Measurements from ENCODE around the gene LTBP2.

Gene LTBP2

DNA sequence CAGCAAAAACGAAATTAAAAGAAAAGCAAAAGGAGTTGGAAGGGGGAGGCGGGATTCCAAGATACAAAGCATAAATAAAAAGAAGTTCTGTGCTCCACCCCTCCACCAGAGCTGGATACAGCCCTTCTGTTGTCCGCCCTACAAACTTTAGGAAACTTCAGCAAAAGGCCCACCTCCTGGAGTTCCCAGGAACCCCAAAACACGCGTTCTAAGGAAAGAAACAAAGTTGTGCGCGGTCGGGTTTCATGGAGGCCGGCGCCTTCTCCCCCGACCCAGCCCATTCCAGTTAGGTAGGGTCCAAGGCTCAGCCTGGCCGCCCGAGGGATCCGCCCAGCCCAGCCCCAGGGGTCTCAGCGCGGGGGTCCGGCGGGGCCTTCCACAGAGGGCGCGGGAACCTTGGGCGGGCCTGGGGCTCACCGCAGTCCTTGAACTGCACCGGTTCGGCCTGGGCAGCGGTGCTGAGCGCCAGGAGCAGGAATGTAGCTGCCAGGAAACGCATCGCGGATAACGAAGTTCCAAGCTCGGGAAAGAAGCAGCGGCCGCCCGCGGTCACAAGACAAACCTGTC, 119.2 kb downstream of the LTBP2 start, which contains the start of gene NPC2:
Gene NPC2 (minus strand): TSS at position 530 of the 567 bp plus-strand sequence. CDS start 31 bp downstream, at position 499.
- in situ Hi-C loops (cut with MboI; ENCODE audit: low sequenced_read_pairs), result no loop called here

DNA sequence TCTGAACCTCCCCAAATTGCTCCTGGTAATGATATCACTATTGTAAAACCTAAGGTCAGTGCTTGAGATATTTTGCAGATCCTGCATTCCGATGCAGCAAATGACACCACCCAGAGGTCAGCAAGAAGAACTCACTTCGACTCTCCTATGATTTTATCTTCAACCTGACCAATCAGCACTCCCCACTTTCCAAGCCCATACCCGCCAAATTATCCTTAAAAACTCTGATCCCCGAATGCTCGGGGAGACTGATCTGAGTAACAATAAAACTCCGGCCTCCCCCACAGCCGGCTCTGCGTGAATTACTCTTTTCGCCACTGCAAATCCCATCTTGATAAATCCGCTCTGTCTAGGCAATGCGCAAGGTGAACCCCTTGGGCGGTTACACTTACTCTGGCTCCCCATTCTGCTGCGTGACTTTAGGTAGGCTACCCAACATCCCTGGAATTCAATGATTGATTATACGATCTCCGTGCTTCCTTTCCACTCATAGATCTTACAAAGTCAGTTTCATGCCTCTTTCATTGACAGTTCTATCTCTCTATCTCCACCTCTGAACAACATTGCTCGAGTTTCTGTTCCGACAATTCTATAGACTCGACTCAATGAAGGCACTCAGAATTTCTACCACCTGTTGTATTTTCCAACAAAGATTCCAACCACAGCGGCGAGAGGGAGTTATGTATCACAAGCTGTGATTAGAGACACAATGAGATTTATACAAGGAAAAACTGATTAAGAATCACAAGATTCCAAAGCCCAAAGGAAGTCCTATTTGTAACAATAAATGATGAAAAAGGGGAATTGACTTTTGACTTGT, 119.9 kb downstream of the LTBP2 start:
- in situ Hi-C loops (cut with MboI; ENCODE audit: low sequenced_read_pairs), result no loop called here

DNA sequence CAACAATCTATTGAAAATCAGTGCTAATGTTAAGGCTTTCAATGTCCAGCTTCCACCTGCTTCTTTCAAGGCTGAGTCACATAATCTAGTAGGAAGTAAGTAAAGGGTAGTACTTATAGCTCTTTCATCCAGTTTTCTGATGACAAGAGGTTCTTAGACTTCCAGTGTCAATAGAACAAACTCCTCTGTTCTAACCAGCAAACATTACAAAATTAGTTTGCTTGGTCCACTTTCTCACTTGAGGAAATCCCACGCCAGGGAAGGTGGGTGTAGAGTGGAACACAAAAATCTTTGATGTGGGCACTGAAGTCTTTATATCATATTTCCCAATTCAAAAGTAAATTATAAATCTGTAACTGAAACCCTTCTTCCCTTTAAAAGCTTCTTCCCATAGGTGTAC, 121.6 kb downstream of the LTBP2 start:
- in situ Hi-C loops (cut with MboI; ENCODE audit: low sequenced_read_pairs), result no loop called here

DNA sequence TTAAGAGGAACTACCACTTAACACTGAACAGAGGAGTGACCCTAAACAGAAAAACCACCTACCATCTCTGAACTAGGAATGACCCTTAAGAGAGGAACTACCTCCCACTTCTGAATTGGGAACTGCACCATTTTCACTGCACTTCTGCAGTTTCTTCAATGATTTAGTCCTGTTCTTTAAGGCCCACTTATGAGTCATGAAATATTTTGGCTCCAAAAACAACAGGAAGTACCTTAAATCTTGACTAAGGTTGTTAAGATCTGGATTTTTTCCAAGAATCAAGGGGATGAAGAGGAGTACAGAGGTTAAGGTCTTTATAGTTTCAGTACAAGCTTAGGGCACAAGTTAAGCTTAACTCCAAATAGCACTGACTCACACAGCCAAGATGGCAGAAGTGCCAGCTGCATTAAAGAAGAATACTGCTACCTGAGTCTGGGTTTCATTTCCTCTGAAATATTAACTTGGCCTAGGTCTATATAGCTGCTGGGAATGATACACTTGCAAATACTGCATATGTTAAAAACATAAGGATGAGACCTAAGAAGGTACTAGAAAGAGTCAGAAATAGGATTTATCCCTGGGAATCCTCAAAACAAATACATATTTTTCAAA, 123.1 kb downstream of the LTBP2 start:
- in situ Hi-C loops (cut with MboI; ENCODE audit: low sequenced_read_pairs), result no loop called here

DNA sequence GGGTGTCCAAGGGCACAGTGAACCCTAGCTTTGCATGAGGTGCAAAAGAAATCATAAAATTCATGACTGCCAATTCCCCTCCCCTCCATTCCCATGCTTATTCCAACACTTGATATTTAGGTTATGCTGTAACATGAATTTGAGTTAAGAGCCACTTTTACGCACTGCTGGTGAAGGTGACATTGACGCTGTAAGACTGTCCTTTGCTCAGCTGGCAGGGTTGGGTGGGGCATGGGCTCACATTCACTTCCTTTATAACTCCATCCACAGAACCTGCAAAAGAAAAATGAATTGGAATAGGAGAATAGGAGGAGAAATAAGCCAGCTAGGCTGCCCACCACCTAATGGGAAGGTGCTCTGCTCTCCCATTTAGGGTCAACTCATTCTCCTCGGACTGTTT, 125.9 kb downstream of the LTBP2 start:
- in situ Hi-C loops (cut with MboI; ENCODE audit: low sequenced_read_pairs), result no loop called here

DNA sequence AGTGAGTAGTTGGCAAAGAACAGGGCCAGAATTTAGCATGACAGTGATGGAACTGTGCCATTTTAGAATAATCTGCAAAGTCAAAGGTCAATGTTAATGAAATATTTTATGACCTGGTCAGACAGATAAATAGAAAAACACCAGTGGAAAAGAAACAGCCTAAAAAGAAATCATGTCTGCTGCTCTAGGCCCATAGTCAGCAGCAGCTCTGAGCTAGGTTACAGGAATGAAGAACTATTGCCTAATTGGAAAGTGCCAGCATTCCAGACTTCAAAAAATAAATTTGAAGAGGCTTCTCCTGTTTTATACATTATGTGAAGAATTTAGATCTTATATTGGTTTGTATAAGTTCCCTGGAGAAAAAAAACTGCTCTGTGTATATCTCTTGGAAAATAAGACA, 128.7 kb downstream of the LTBP2 start:
- in situ Hi-C loops (cut with MboI; ENCODE audit: low sequenced_read_pairs), result no loop called here

DNA sequence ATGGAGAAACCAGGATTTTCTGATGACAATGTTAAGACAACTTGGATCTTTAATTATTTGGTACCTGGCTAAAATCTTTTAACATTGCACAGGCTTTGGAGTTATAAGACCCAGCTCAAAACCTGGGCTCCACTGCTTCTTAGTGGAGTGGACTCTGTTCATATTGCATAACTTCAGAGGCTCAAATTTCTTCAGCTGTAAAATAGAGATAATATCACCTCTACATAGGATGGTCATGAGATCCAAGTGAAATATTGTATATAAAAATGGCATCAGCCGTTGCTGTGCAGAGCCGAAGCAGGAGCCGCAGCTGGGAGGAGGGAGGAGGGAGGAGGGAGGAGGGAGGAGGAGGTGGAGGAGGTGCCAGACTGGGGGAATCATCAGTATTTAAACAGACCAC, 129.5 kb downstream of the LTBP2 start:
- in situ Hi-C loops (cut with MboI; ENCODE audit: low sequenced_read_pairs), result no loop called here

DNA sequence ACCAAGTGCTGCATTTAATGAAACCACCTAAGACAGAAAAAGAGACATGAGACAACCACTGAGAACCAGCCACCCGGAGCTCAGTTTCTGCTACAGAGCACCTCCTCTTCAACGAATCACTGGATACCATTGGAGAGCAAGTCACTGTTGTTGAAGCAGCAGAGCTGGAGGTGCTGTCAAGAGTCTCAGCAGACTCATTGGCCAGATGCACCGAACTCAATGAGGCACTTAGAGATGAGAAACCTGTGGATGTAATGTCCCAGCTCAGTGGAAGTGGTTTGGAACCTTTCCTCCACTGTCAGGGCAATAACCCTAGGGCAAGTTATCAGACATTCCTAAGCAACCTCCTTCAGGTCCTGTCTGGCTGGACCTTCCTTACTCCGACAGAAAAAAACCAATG, 132.0 kb downstream of the LTBP2 start:
- in situ Hi-C loops (cut with MboI; ENCODE audit: low sequenced_read_pairs), result no loop called here

DNA sequence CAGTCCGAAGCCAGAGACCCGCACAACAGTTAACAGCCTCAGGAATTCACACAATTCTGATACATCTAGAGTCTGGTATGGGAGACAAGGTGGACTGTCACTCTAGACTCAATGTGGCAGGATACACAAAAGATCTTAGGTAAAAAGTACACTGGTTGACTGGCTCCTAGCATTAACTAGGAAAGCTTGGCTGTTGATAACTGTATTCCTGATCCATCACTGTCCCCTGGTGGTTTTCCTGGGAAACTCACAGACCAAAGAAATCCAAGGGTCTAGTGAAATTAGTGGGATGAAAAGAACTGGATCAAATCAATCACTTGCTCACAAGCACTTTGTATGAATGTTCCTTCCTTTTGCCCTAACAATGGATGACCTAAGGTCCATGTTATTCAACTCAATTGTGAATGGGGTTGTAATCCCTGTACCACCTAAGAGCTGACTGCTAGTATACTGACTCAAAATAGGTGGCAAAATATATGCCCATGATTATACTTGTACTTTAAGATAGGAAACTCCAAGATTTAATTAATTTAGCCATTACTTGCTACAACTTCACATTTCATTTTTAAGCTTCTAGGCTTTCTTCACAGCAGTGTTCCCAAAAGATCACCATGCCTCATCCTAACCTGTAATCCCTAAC, 132.9 kb downstream of the LTBP2 start:
- in situ Hi-C loops (cut with MboI; ENCODE audit: low sequenced_read_pairs), result no loop called here

DNA sequence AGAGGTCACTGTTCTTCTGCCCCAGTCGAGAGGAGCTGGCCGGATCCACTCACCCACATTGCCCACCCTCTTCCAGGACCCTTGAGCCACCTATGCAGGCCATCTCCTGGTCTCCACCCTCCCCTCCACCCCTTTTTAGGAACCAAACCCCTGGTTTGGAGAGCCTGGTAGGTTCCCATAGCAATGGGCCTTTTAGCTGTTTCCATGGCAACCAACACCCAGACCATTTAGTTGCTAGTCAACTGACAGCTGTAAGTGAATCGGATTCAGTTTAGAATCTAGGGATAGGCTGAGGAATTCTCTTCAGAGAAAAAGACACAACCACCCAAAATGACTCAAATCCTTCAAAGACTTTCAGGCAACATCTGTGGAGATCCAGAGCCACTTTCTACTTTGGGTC, 135.4 kb downstream of the LTBP2 start:
- in situ Hi-C loops (cut with MboI; ENCODE audit: low sequenced_read_pairs), result no loop called here

DNA sequence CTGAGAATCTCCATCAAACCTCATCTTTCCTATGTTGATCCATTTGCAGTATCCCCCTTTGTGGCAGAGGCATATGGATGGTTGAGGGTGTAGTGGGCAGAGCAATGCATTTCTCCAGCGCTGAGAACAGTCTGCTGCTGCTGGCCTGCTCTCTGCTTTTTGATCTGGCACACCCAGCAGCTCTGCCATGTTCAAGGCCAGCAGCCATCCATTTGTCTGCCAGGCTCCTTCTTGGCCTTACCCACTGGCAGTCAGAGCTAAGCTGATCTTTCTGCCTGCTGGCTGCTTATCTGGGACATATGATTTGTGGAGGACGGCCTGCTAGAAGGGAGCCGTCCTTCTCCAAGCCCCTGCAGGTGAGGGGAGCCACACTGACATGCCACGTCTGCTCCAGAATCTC, 135.9 kb downstream of the LTBP2 start:
- in situ Hi-C loops (cut with MboI; ENCODE audit: low sequenced_read_pairs), result no loop called here

DNA sequence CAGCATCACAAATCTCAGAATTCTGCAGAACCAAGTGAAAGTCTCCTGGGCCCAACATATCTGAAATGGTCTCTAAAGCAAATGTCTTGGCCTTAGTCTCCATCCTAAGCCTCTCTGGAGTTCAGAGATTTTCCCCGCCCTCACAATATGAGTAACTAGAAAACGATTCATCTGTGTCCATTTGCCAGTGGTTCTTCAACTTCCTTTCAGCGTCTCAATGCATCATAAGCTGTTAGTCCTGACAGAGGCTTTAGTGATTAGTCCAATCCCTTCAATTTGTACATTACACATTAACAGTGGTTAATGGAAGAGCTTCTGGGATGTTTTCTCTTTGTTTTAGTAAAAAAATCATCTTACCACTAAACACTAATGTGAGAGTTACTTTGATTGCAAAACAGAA, 136.4 kb downstream of the LTBP2 start:
- in situ Hi-C loops (cut with MboI; ENCODE audit: low sequenced_read_pairs), result no loop called here

DNA sequence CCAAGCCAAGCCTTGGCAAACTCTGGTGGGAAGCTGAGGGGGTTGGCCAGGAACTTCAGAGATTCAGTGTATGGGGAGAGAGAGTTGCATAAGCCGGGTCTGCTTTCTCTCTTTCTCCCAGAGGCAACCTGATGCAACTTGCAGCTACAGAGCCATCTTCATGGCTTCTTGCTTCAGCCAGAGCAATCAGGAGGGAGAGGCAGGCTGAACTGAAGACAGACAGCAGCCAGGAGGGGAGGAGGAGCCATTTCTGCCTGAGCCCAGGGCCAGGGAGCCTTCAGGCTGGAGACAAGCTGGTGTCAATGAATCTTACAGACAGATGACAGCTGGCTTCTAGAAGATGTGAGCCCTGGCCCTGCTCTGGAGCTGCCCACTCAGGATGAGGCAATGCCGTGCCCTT, 137.7 kb downstream of the LTBP2 start:
- in situ Hi-C loops (cut with MboI; ENCODE audit: low sequenced_read_pairs), result no loop called here

DNA sequence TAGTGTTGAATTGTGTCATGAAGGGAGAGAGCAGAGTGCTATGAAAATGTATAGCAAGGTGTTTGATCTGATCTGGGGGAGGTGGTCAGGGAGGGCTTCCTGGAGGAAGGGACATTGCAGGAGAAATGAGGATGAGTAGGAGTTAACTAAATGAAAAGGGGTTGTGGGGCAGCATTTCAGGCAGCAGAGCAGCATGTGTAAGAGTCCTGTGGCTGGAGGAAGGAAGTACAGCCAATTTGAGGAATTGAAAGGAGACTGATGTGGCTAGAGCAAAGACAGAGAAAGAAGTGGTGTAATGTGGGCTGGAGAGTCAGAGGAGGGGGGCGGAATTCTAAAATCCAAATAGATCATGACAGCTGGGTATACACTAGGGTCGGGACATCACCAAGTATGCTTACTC, 139.4 kb downstream of the LTBP2 start:
- in situ Hi-C loops (cut with MboI; ENCODE audit: low sequenced_read_pairs), result no loop called here

DNA sequence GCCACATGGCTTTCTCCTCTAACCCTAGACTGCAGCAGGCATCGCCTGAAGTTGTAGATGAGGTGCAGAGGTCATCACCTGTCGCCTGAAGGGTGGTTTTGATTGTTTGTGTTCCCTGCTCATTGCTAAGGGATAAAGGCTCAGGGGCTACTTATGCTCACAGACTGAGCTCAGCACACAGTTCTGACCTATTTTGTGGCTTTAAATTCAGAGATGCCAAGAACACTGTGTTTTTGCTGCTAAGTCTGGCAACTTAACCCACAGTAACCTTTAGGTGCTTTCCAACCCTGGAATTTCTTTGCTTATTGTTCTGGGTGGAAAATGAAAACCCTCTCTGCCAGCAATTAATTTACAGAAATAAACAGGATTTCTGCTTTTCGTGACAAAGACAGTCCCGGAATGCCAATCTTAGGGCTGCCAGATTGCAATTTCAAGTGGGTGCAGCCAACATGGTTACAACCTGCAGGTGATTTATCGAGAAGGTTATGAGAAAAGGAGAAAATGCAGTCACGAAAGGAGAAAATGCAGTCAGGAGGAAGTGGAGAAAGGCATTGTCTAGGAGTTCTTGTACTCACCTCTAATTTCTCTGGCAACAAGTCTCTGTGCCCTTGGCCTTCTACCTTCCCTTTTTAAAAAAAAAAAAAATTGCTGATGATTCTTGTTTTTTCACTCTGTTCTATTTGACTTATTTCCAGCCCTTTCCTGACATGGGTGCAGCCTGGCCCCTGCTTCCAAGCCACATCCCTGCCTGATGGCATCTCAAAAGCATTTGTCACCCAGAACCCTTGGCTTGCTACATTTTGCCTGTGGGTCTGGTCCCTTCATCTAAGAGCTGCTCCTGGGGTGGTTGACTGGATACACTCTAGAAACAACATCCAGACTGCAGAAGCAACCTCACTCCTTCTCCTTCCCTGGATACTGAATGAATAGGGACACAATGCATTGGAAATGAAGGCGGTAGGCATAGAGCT, 142.2 kb downstream of the LTBP2 start:
- in situ Hi-C loops (cut with MboI; ENCODE audit: low sequenced_read_pairs), result no loop called here

DNA sequence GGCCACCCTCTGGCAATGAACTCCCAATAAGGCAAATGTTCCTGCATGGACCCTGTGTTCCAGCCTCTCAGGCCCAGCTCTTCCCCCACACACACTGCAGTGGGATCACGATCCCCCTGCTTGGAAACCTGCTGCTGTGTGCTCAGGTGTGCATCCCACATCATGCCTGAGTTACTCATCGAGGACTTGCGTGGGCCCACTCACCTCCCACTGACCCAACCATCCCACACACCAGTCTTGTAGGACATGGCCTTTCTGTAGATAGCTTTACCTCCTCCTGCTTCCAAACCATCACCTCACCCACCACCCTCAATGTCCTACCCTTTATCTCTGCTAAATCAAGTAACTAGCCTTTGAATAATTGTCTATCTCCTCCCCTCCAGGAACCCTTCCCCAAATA, 143.5 kb downstream of the LTBP2 start:
- in situ Hi-C loops (cut with MboI; ENCODE audit: low sequenced_read_pairs), result no loop called here

DNA sequence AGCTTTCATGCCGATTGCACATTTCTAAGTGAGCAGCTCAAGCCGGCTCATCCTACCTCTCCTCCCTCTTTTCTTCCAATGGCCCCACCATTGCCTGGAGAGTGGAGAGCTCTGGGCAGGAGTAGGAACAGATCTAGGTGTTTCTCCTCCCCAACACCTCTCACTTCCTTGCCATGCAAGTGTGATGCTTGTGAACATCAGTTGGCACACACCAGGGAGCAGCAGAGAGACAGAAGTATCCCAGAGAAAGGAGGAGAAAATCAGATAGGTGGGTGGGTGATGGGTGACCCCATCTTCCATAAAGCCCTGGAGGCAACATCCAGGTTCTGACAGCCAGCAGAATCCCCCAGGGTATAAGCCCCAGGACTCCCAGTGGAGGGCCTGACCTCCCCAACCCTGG, 146.7 kb downstream of the LTBP2 start:
- in situ Hi-C loops (cut with MboI; ENCODE audit: low sequenced_read_pairs), result no loop called here

DNA sequence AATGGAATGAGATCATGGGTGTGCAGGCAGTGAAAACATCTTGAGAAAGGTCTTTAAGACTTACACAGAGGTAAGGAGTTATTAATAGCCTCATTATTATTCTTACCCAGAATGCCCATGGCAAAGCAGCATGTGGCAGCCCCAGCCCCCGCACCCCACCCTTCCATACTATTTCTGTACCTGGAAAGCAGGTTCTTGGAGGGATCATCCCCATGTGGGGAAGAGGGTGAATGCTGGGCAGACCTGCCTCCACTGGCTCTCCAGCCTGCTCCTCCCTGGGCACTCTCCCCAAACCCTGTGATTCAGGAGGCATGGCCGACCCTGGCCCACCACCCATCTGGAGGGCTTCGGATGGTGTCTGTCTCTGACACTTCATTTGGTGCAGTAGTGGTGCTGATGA, 147.3 kb downstream of the LTBP2 start:
- in situ Hi-C loops (cut with MboI; ENCODE audit: low sequenced_read_pairs), result no loop called here

DNA sequence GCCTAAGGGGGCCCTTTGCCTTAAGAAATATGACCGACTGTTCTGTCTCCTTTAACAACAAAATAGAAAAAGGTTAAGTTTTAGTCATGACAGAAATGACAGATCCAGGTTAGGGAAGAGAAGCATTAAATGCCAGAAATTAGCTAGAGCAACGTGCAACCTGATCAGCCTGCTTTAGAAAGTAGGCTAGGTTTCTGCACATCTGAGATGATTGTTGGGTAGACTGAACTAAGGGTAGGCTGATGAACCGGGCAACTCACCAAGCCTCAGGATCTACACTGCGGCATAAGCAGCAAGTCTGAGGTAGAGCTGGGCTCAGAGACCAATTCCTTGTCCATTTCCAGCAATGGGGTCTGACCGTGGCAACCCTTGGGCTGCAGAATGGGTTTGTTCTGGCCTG, 148.3 kb downstream of the LTBP2 start:
- in situ Hi-C loops (cut with MboI; ENCODE audit: low sequenced_read_pairs), result no loop called here

DNA sequence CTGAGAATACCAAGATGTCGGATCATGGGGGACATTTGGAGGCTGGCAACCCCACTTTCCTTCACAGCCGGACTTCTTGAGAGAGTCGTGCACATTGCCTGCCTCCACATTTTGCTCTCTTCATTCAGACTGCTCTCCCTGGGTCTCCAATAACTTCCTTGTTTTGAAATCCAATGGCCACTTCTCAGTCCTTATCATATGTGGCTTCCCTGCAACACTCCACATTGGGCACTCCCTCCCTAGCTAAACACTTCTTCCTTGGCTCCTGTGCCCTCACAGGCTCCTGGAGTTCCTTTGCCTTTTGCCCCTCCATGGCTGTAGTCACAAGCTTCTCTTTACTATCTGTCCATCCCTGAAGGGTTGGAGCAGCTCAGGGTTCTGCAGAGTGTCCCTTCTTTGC, 149.0 kb downstream of the LTBP2 start:
- in situ Hi-C loops (cut with MboI; ENCODE audit: low sequenced_read_pairs), result no loop called here

DNA sequence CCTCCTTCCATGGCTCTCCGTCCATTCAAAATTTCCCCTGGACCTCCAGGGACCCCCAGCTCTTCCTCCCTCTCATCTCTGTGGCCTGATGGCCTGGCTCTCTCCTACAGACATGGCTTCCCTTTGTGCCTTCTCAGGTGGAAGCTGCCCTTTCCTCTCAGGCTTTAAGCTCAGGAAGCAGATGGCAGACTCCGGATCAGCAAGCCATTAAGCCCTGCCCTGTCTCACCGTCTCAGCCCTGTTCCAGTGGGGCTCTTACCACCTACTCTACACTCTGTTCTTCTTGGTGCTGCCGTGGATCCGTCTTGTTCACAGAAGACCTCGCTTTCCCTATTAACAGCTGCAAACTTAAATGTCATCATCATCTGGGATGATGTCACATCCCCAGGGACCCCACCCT, 152.1 kb downstream of the LTBP2 start:
- in situ Hi-C loops (cut with MboI; ENCODE audit: low sequenced_read_pairs), result no loop called here
